GM13977 (cell line): ENCODE results near the gene RBP3.

ENCODE experiments used
- DNase-seq: peaks from one replicate; pipeline ENCODE4 v3.0.0; 2012; ENCODE audit warnings: low spot score
- CTCF ChIP-seq: IDR thresholded peaks from 2 replicates; pipeline ENCODE4 v1.5.1; 2012; ENCODE audit warnings: mild to moderate bottlenecking, control low read depth; ENCODE audit not compliant: insufficient read depth; ENCODE audit errors: extremely low read depth, missing control alignments
- in situ Hi-C: fragments of 300-500 bp; cut with MboI; formaldehyde crosslinking; loops from one replicate; pipeline ENCODE4 v1.12.0; 2022; ENCODE audit warnings: low sequenced_read_pairs, low pct_unique_long_range_greater_than_20kb, mixed read lengths, inconsistent platforms; ENCODE audit not compliant: unreplicated experiment

Gene RBP3

DNA sequence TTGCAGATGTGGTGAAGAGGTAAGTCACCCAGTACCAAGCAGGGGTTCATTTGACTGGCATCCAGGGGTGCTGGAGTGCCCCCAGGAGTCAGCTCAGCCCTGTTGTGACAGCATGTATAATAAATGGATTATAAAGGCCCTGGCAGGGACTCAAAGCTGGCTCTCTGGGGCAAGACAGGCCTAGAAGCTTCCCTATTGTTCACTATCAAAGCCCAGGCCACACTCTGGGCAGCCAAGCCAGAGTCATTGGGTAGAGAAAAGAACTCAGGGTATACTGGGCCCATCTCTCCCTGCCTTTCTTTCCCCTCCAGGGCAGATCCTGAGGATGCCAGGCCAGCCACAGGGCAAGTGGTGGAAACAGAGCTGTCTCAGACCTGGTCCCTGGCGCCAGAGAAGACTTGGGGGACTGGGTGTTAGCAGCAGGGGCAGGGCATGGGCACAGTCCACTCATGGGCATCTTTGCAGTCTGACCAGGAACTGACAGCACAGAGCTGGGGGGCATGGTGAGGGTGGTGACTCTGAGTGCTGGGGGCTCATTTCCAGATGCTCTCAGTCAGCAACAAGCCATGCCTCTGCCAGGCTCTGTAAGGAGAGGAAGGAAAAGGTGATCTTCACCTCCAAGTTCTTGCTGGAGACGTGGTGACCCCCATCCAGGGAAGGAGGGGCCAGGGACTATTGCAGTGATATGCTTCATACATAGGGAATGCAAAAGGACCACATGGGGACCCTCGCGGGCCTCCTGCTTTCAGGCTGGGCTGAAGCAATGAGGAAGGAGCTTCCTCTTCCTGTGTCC lies 11.7 kb downstream of the RBP3 start:
- in situ Hi-C loops, result no loop called here
- TF ChIP-seq CTCF, result no peak

DNA sequence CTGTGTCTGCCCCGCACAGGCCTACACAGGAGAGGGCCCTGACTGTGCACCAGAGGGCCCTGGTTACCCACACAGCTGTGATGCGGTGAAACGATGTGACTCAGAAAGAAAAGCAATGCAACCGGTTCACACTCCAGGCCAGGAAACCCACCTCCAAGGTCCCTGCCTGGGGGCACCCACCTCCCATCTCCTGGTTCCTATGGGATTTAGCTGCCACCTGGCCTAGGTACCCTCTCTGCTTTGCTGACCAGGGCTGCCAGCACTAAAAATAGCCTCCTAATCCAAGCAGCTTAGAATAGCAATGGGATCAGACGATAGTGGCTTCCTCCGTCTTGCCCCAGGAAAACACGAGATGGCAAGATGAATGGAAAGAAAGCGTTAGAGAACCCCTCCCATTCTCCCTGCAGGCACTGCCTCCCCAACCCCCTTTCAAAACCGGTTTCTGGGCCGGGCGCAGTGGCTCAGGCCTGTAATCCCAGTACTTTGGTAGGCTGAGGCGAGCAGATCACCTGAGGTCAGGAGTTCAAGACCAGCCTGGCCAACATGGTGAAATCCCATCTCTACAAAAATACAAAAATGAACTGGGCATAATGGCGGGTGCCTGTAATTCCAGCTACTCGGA lies 12.4 kb downstream of the RBP3 start:
- DNase-seq, result no peak
- in situ Hi-C loops, result no loop called here
- TF ChIP-seq CTCF, result no peak

More for the DNA sequence above, 11.7 kb downstream of the RBP3 start:
- no peak for DNase-seq

- in situ Hi-C loops, result no loop called here
- TF ChIP-seq CTCF, result peak; percentile 79
- DNase-seq, result peak; percentile 58
Observed at GRCh38 chr10:47361293-47361692, 13.1 kb downstream of the RBP3 start.

DNA sequence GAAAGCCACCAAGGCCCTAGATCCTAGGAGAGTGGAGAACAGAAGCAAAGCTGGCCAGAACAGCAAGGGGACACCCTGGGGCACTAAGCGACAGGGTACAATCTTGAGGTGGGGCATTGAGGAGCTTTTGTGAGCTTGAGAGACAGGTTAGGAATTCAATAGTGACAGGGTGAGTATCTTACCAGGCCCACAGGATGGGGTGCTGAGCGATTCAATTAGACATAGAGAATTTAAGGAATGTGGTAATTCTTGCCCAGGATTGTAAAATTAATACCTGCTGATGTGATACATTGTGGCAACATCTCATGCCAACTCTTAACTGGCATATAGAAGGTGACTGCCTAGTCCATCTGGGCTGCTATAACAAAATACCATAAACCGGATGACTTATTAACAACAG lies 14.0 kb downstream of the RBP3 start:
- TF ChIP-seq CTCF, result no peak
- in situ Hi-C loops, result no loop called here
- no peak for DNase-seq

DNA sequence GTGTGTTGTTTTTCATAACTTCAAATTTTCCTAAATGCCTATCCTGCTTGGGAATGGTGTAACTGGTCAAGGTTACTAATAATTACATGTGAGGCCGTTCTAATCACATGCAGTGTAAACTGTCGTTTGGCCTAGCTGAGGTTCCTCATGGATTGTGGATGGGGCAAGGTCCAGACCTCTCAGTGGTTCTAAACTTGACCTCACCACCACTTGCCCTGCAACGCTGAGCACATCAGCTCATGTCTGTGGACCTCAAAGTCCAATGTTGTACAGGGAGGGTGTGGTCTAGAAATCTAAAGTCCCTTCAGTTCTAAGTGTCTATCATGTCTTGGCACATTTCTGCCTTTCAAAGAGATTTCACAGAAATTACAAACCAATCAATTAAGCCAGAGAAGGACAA lies 15.6 kb downstream of the RBP3 start:
- in situ Hi-C loops, result no loop called here
- DNase-seq, result no peak
- no peak for TF ChIP-seq CTCF

GRCh38 chr10:47364366-47364765 lies 16.2 kb downstream of the RBP3 start:
- in situ Hi-C loops, result no loop called here
- DNase-seq, result no peak
- no peak for TF ChIP-seq CTCF

DNA sequence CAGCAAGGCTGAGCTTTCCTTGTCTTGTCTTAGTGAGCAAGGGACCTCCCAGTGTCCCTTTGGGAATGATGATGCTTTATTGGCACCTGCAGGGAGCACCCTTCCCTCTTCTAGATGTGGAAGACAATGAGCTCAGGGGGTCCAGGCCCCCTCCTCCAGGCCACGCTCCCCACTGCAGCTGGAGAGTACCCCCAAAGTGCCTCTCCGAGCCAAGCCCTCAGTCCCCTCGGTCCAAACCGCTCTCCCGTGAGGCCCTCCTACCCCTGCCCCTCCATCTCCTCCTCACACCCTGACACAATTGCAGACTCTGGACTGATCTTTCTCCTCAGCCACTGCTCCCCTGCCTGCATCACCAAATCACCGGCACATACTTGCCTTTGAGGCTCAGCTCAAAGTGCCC lies 16.7 kb downstream of the RBP3 start:
- in situ Hi-C loops, result no loop called here
- no peak for TF ChIP-seq CTCF
- no peak for DNase-seq
